ENCODE results near the gene CARMIL3.

Gene CARMIL3

GRCh38 chr14:24057867-24058259, 6.1 kb downstream of the CARMIL3 start:
- Histone ChIP-seq H2BK5ac (ENCODE audit: low read depth, low read length, poor library complexity) (no peak overlapping the region), H3K23ac (ENCODE audit: low read length) (no peak overlapping the region), H3K27ac (ENCODE audit: low read depth, low read length) (no peak overlapping the region), H2AFZ (ENCODE audit: insufficient read depth, low read length, poor library complexity) (no peak overlapping the region), H3K14ac (ENCODE audit: low read length) (no peak overlapping the region), H2BK120ac (ENCODE audit: insufficient read depth, low read length, poor library complexity) (no peak overlapping the region), H3K9ac (ENCODE audit: low read length) (no peak overlapping the region), H3K36me3 (ENCODE audit: control insufficient read depth in 1 of 2, insufficient read depth in 2 of 2, low read length in 2 of 2) (no peaks in the 10 kb centered on the region), H3K4me1 (ENCODE audit: control insufficient read depth in 1 of 2, insufficient read depth in 2 of 2, low read length in 2 of 2) (no peaks in the 10 kb centered on the region), H3K79me2 (ENCODE audit: control insufficient read depth, insufficient read depth, low read length, poor library complexity) (no peaks in the 10 kb centered on the region), H2BK12ac (ENCODE audit: low read length) (no peak overlapping the region), H2AK5ac (ENCODE audit: low read length) (no peak overlapping the region), H4K8ac (ENCODE audit: low read depth, low read length) (no peak overlapping the region), H3K9me3 (ENCODE audit: insufficient read depth, low read depth, low read length) (peaks cover under 1% of the 10 kb centered on the region), H3K4me2 (ENCODE audit: low read length) (no peak overlapping the region), H3K27me3 (ENCODE audit: insufficient read depth, low read length) (no peaks in the 10 kb centered on the region), H4K91ac (ENCODE audit: low read depth, low read length) (no peak overlapping the region), H3K18ac (ENCODE audit: low read length) (no peak overlapping the region), H3K4me3 (ENCODE audit: low read depth, low read length) (no peak overlapping the region), H3K79me1 (ENCODE audit: low read length) (no peaks in the 10 kb centered on the region), H3K4ac (ENCODE audit: low read depth, low read length) (no peak overlapping the region), H4K12ac (ENCODE audit: low read depth, low read length) (no peak overlapping the region)
- no CpG with 5 or more reads among the region's 14 CpGs for WGBS (ENCODE audit: extremely low coverage, insufficient coverage, insufficient read length)
- DNase-seq = no peak

- no peak overlapping the region for H3K14ac ChIP-seq (ENCODE audit: low read length)
- no peak overlapping the region for H4K8ac ChIP-seq (ENCODE audit: low read depth, low read length)
- H3K27ac ChIP-seq (ENCODE audit: low read depth, low read length) = no peak overlapping the region
- H3K4me1 ChIP-seq (ENCODE audit: control insufficient read depth in 1 of 2, insufficient read depth in 2 of 2, low read length in 2 of 2) = no peaks in the 10 kb centered on the region
- H2BK12ac ChIP-seq (ENCODE audit: low read length) = no peak overlapping the region
- no peaks in the 10 kb centered on the region for H3K9me3 ChIP-seq (ENCODE audit: insufficient read depth, low read depth, low read length)
- no CpG with 5 or more reads among the region's 7 CpGs for WGBS (ENCODE audit: extremely low coverage, insufficient coverage, insufficient read length)
- H3K23ac ChIP-seq (ENCODE audit: low read length) = no peak overlapping the region
- H3K27me3 ChIP-seq (ENCODE audit: insufficient read depth, low read length) = no peaks in the 10 kb centered on the region
- no peaks in the 10 kb centered on the region for H3K36me3 ChIP-seq (ENCODE audit: control insufficient read depth in 1 of 2, insufficient read depth in 2 of 2, low read length in 2 of 2)
- H2AK5ac ChIP-seq (ENCODE audit: low read length) = no peak overlapping the region
- peak; percentile 71 to 81 for DNase-seq
- H4K12ac ChIP-seq (ENCODE audit: low read depth, low read length) = no peak overlapping the region
- H3K4ac ChIP-seq (ENCODE audit: low read depth, low read length) = no peak overlapping the region
- no peak overlapping the region for H3K18ac ChIP-seq (ENCODE audit: low read length)
- H2BK5ac ChIP-seq (ENCODE audit: low read depth, low read length, poor library complexity) = no peak overlapping the region
- H2BK120ac ChIP-seq (ENCODE audit: insufficient read depth, low read length, poor library complexity) = no peak overlapping the region
- H3K79me1 ChIP-seq (ENCODE audit: low read length) = no peaks in the 10 kb centered on the region
- no peak overlapping the region for H3K4me2 ChIP-seq (ENCODE audit: low read length)
- H3K9ac ChIP-seq (ENCODE audit: low read length) = no peak overlapping the region
- H4K91ac ChIP-seq (ENCODE audit: low read depth, low read length) = no peak overlapping the region
- no peaks in the 10 kb centered on the region for H3K79me2 ChIP-seq (ENCODE audit: control insufficient read depth, insufficient read depth, low read length, poor library complexity)
- H3K4me3 ChIP-seq (ENCODE audit: low read depth, low read length) = no peak overlapping the region
- H2AFZ ChIP-seq (ENCODE audit: insufficient read depth, low read length, poor library complexity) = no peak overlapping the region
Observed at GRCh38 chr14:24058260-24058950, 6.6 kb downstream of the CARMIL3 start.

- Histone ChIP-seq H2BK120ac (ENCODE audit: insufficient read depth, low read length, poor library complexity) (no peak overlapping the region), H2BK5ac (ENCODE audit: low read depth, low read length, poor library complexity) (no peak overlapping the region), H3K4me1 (ENCODE audit: control insufficient read depth in 1 of 2, insufficient read depth in 2 of 2, low read length in 2 of 2) (no peaks in the 10 kb centered on the region), H3K36me3 (ENCODE audit: control insufficient read depth in 1 of 2, insufficient read depth in 2 of 2, low read length in 2 of 2) (no peaks in the 10 kb centered on the region), H3K14ac (ENCODE audit: low read length) (no peak overlapping the region), H3K9ac (ENCODE audit: low read length) (no peak overlapping the region), H3K27me3 (ENCODE audit: insufficient read depth, low read length) (no peaks in the 10 kb centered on the region), H4K8ac (ENCODE audit: low read depth, low read length) (no peak overlapping the region), H2AFZ (ENCODE audit: insufficient read depth, low read length, poor library complexity) (no peak overlapping the region), H3K4ac (ENCODE audit: low read depth, low read length) (no peak overlapping the region), H2AK5ac (ENCODE audit: low read length) (no peak overlapping the region), H3K23ac (ENCODE audit: low read length) (no peak overlapping the region), H3K9me3 (ENCODE audit: insufficient read depth, low read depth, low read length) (no peaks in the 10 kb centered on the region), H4K91ac (ENCODE audit: low read depth, low read length) (no peak overlapping the region), H3K79me2 (ENCODE audit: control insufficient read depth, insufficient read depth, low read length, poor library complexity) (no peaks in the 10 kb centered on the region), H3K4me3 (ENCODE audit: low read depth, low read length) (no peak overlapping the region), H3K18ac (ENCODE audit: low read length) (no peak overlapping the region), H2BK12ac (ENCODE audit: low read length) (no peak overlapping the region), H3K4me2 (ENCODE audit: low read length) (no peak overlapping the region), H4K12ac (ENCODE audit: low read depth, low read length) (no peak overlapping the region), H3K79me1 (ENCODE audit: low read length) (no peaks in the 10 kb centered on the region), H3K27ac (ENCODE audit: low read depth, low read length) (no peak overlapping the region)
- DNase-seq = no peak
- no CpG with 5 or more reads among the region's 10 CpGs for WGBS (ENCODE audit: extremely low coverage, insufficient coverage, insufficient read length)
Observed at GRCh38 chr14:24058951-24059475, 7.2 kb downstream of the CARMIL3 start.

GRCh38 chr14:24059841-24060388, 8.1 kb downstream of the CARMIL3 start:
- no peak overlapping the region for H4K8ac ChIP-seq (ENCODE audit: low read depth, low read length)
- no peaks in the 10 kb centered on the region for H3K79me2 ChIP-seq (ENCODE audit: control insufficient read depth, insufficient read depth, low read length, poor library complexity)
- no peak overlapping the region for H2BK120ac ChIP-seq (ENCODE audit: insufficient read depth, low read length, poor library complexity)
- no peak overlapping the region for H2BK12ac ChIP-seq (ENCODE audit: low read length)
- H3K4ac ChIP-seq (ENCODE audit: low read depth, low read length) = no peak overlapping the region
- H2AFZ ChIP-seq (ENCODE audit: insufficient read depth, low read length, poor library complexity) = no peak overlapping the region
- no peaks in the 10 kb centered on the region for H3K9me3 ChIP-seq (ENCODE audit: insufficient read depth, low read depth, low read length)
- H3K79me1 ChIP-seq (ENCODE audit: low read length) = no peaks in the 10 kb centered on the region
- H3K14ac ChIP-seq (ENCODE audit: low read length) = no peak overlapping the region
- no peak overlapping the region for H3K9ac ChIP-seq (ENCODE audit: low read length)
- H4K91ac ChIP-seq (ENCODE audit: low read depth, low read length) = no peak overlapping the region
- no peaks in the 10 kb centered on the region for H3K27me3 ChIP-seq (ENCODE audit: insufficient read depth, low read length)
- H3K27ac ChIP-seq (ENCODE audit: low read depth, low read length) = no peak overlapping the region
- no peak overlapping the region for H2AK5ac ChIP-seq (ENCODE audit: low read length)
- no peak overlapping the region for H2BK5ac ChIP-seq (ENCODE audit: low read depth, low read length, poor library complexity)
- no peak overlapping the region for H3K4me2 ChIP-seq (ENCODE audit: low read length)
- peak overlapping the region; percentile 23 for H3K4me3 ChIP-seq (ENCODE audit: low read depth, low read length)
- DNase-seq = no peak
- no peak overlapping the region for H3K23ac ChIP-seq (ENCODE audit: low read length)
- H3K4me1 ChIP-seq (ENCODE audit: control insufficient read depth in 1 of 2, insufficient read depth in 2 of 2, low read length in 2 of 2) = no peaks in the 10 kb centered on the region
- H4K12ac ChIP-seq (ENCODE audit: low read depth, low read length) = no peak overlapping the region
- no CpG with 5 or more reads among the region's 16 CpGs for WGBS (ENCODE audit: extremely low coverage, insufficient coverage, insufficient read length)
- H3K36me3 ChIP-seq (ENCODE audit: control insufficient read depth in 1 of 2, insufficient read depth in 2 of 2, low read length in 2 of 2) = no peaks in the 10 kb centered on the region
- no peak overlapping the region for H3K18ac ChIP-seq (ENCODE audit: low read length)

Measured in trophoblast cell (in vitro differentiated cells and primary cell).